NT2/D1 (cell line): ENCODE results near the gene USH2A.

Experiments used
- SUZ12 ChIP-seq: IDR thresholded peaks from 2 replicates; pipeline ENCODE4 v1.6.1; 2011; ENCODE audit not compliant: insufficient read length, insufficient read depth; ENCODE audit errors: extremely low read depth
- YY1 ChIP-seq: IDR thresholded peaks from 2 replicates; pipeline ENCODE4 v1.6.1; 2011; ENCODE audit not compliant: insufficient read length, insufficient read depth

GRCh38 chr1:216028631-216029030 lies 394.6 kb downstream of the USH2A start:
- TF ChIP-seq YY1 (no peak), SUZ12 (no peak)
